H9 (cell line): Measurements from ENCODE around the gene TAS2R14. TPM values are rescaled to one million over a fixed set of nuclear protein-coding genes. Genes with fewer than 3 reads are reported as not detected.

Source experiments
- DNase-seq: peaks from one replicate; pipeline ENCODE4 v3.0.0-alpha.2; 2017
- H2AFZ ChIP-seq: one replicate; pipeline ENCODE4 v1.6.1; 2013; ENCODE audit warnings: mild to moderate bottlenecking, low read length, control low read depth, moderate library complexity
- H2AK5ac ChIP-seq: 2 replicates; pipeline ENCODE4 v1.6.1; 2013; ENCODE audit warnings: low read length, control low read depth, mixed read lengths; ENCODE audit not compliant: insufficient read length
- H2BK120ac ChIP-seq: one replicate; pipeline ENCODE4 v1.6.1; 2013; ENCODE audit warnings: low read depth, mild to moderate bottlenecking, low read length, control low read depth, inconsistent platforms; ENCODE audit not compliant: poor library complexity, severe bottlenecking
- H2BK12ac ChIP-seq: 2 replicates; pipeline ENCODE4 v1.6.1; 2013; ENCODE audit warnings: low read length, control low read depth, mixed read lengths, low read depth; ENCODE audit not compliant: insufficient read length
- H2BK15ac ChIP-seq: 2 replicates; pipeline ENCODE4 v1.6.1; 2013; ENCODE audit warnings: low read depth, low read length, control low read depth
- H2BK20ac ChIP-seq: one replicate; pipeline ENCODE4 v1.6.1; 2013; ENCODE audit warnings: low read depth, mild to moderate bottlenecking, low read length, control low read depth, inconsistent platforms; ENCODE audit not compliant: poor library complexity, severe bottlenecking
- H2BK5ac ChIP-seq: 2 replicates; pipeline ENCODE4 v1.6.1; 2013; ENCODE audit warnings: low read length, control low read depth, mixed read lengths; ENCODE audit not compliant: insufficient read length
- H3K14ac ChIP-seq: 2 replicates; pipeline ENCODE4 v1.6.1; 2013; ENCODE audit warnings: low read length, control low read depth; ENCODE audit not compliant: insufficient read depth
- H3K18ac ChIP-seq: 2 replicates; pipeline ENCODE4 v1.6.1; 2013; ENCODE audit warnings: low read depth, mild to moderate bottlenecking, mixed read lengths, low read length, control low read depth; ENCODE audit not compliant: insufficient read length
- H3K23ac ChIP-seq: 2 replicates; pipeline ENCODE4 v1.6.1; 2013; ENCODE audit warnings: low read length, control low read depth, mixed read lengths, low read depth; ENCODE audit not compliant: insufficient read length
- H3K23me2 ChIP-seq: 2 replicates; pipeline ENCODE4 v1.6.1; 2013; ENCODE audit warnings: low read depth, mild to moderate bottlenecking, mixed read lengths, low read length, control low read depth; ENCODE audit not compliant: insufficient read length, poor library complexity, severe bottlenecking
- H3K27ac ChIP-seq: 2 replicates; pipeline ENCODE4 v1.5.1; 2013; ENCODE audit warnings: low read length, control low read depth, mixed read lengths, low read depth; ENCODE audit not compliant: insufficient read length
- H3K27me3 ChIP-seq: 2 replicates; pipeline ENCODE4 v1.6.1; 2013; ENCODE audit warnings: low read length, control low read depth, inconsistent platforms; ENCODE audit not compliant: insufficient read depth
- H3K4ac ChIP-seq: 2 replicates; pipeline ENCODE4 v1.6.1; 2013; ENCODE audit warnings: low read depth, mild to moderate bottlenecking, control low read depth, inconsistent platforms, low read length, moderate library complexity
- H3K4me1 ChIP-seq: 2 replicates; pipeline ENCODE4 v1.6.1; 2013; ENCODE audit warnings: low read length, control low read depth, inconsistent platforms; ENCODE audit not compliant: insufficient read depth
- H3K4me2 ChIP-seq: 2 replicates; pipeline ENCODE4 v1.6.1; 2013; ENCODE audit warnings: low read length, control low read depth, mixed read lengths; ENCODE audit not compliant: insufficient read length, insufficient read depth
- H3K56ac ChIP-seq: 2 replicates; pipeline ENCODE4 v1.6.1; 2013; ENCODE audit warnings: low read depth, mild to moderate bottlenecking, mixed read lengths, low read length, control low read depth; ENCODE audit not compliant: insufficient read length
- H3K79me1 ChIP-seq: 2 replicates; pipeline ENCODE4 v1.6.1; 2013; ENCODE audit warnings: low read depth, mild to moderate bottlenecking, moderate library complexity, low read length, control low read depth, inconsistent platforms; ENCODE audit not compliant: insufficient read depth, poor library complexity, severe bottlenecking
- H3K79me2 ChIP-seq: 2 replicates; pipeline ENCODE4 v1.6.1; 2013; ENCODE audit warnings: low read length, control low read depth, inconsistent platforms; ENCODE audit not compliant: insufficient read depth
- H3K9ac ChIP-seq: 2 replicates; pipeline ENCODE4 v1.6.1; 2013; ENCODE audit warnings: low read length, control low read depth, mixed read lengths; ENCODE audit not compliant: insufficient read length; ENCODE audit errors: extremely low read depth
- H3K9me3 ChIP-seq: one replicate; pipeline ENCODE4 v1.6.1; 2013; ENCODE audit warnings: low read depth, low read length, inconsistent platforms; ENCODE audit not compliant: control insufficient read depth
- H3T11ph ChIP-seq: one replicate; pipeline ENCODE4 v1.6.1; 2013; ENCODE audit warnings: mild to moderate bottlenecking, low read length, control low read depth, inconsistent platforms
- H4K20me1 ChIP-seq: one replicate; pipeline ENCODE4 v1.6.1; 2013; ENCODE audit not compliant: control insufficient read depth, insufficient read length, insufficient read depth
- H4K5ac ChIP-seq: 2 replicates; pipeline ENCODE4 v1.6.1; 2013; ENCODE audit warnings: low read depth, mild to moderate bottlenecking, mixed read lengths, low read length, control low read depth; ENCODE audit not compliant: insufficient read length
- H4K8ac ChIP-seq: replicated peaks from 2 replicates; pipeline ENCODE4 v1.6.1; 2013; ENCODE audit warnings: low read length, control low read depth, mixed read lengths, low read depth; ENCODE audit not compliant: insufficient read length
- H4K91ac ChIP-seq: 2 replicates; pipeline ENCODE4 v1.6.1; 2013; ENCODE audit warnings: low read depth, mild to moderate bottlenecking, moderate library complexity, mixed read lengths, low read length, control low read depth; ENCODE audit not compliant: insufficient read length
- H3K27ac Mint-ChIP-seq, 3 experiments: 2 replicates in 2 of 3; 3 replicates in 1 of 3; pipeline ENCODE4 v1.8.0; 2020 to 2021; ENCODE audit warnings: mixed read lengths in 3 of 3, mild to moderate bottlenecking in 1 of 3, moderate library complexity in 1 of 3
- H3K27me3 Mint-ChIP-seq: 2 replicates; pipeline ENCODE4 v1.8.0; 2021; ENCODE audit warnings: low read depth, mild to moderate bottlenecking, moderate library complexity, mixed read lengths
- H3K36me3 Mint-ChIP-seq, 3 experiments: 2 replicates in 2 of 3; 3 replicates in 1 of 3; pipeline ENCODE4 v1.8.0; 2020 to 2021; ENCODE audit warnings: low read depth in 3 of 3, mixed read lengths in 3 of 3; ENCODE audit not compliant: insufficient read depth in 1 of 3
- H3K4me1 Mint-ChIP-seq, 2 experiments: 2 replicates each; pipeline ENCODE4 v1.8.0; 2020; ENCODE audit warnings: mixed read lengths in 2 of 2
- H3K4me3 Mint-ChIP-seq, 2 experiments: 2 replicates in 1 of 2; 3 replicates in 1 of 2; pipeline ENCODE4 v1.8.0; 2020 to 2021; ENCODE audit warnings: mild to moderate bottlenecking in 2 of 2, mixed read lengths in 2 of 2, moderate library complexity in 1 of 2
- H3K9me3 Mint-ChIP-seq, 2 experiments: 2 replicates in 1 of 2; 3 replicates in 1 of 2; pipeline ENCODE4 v1.8.0; 2020; ENCODE audit warnings: mild to moderate bottlenecking in 2 of 2, mixed read lengths in 2 of 2, moderate library complexity in 1 of 2
- WGBS: extraction: QIAGEN DNeasy Blood & Tissue Kit; methylation state at CpG from one replicate; pipeline ENCODE4 v1.1.7; 2013; ENCODE audit warnings: missing lambda C conversion rate, low lambda C conversion rate, mixed read lengths; ENCODE audit not compliant: insufficient read length; ENCODE audit errors: extremely low coverage; 5-methylcytosine and 5-hydroxymethylcytosine counted together
- total RNA-seq: library from RNA; stranded (reverse); gene quantifications from 2 replicates; pipeline ENCODE4 v1.2.1, GENCODE V29; 2021
- TF ChIP-seq, protein P1 (sequence below): fragments of 200-600 bp; sonication (generic); conservative IDR thresholded peaks from 3 replicates; pipeline ENCODE4 v1.8.0; 2021; ENCODE audit warnings: antibody characterized with exemption, mild to moderate bottlenecking

TAS2R14 gene
- total RNA-seq, 1 experiment from 2014 or later, result 2.1 TPM

- no peak overlapping the region for H4K8ac ChIP-seq
- H3K56ac ChIP-seq, result no peak overlapping the region
- no peak overlapping the region for H3K9ac ChIP-seq
- no peaks in the 10 kb centered on the region for H3K27me3 Mint-ChIP-seq
- TF ChIP-seq, protein P1, sequence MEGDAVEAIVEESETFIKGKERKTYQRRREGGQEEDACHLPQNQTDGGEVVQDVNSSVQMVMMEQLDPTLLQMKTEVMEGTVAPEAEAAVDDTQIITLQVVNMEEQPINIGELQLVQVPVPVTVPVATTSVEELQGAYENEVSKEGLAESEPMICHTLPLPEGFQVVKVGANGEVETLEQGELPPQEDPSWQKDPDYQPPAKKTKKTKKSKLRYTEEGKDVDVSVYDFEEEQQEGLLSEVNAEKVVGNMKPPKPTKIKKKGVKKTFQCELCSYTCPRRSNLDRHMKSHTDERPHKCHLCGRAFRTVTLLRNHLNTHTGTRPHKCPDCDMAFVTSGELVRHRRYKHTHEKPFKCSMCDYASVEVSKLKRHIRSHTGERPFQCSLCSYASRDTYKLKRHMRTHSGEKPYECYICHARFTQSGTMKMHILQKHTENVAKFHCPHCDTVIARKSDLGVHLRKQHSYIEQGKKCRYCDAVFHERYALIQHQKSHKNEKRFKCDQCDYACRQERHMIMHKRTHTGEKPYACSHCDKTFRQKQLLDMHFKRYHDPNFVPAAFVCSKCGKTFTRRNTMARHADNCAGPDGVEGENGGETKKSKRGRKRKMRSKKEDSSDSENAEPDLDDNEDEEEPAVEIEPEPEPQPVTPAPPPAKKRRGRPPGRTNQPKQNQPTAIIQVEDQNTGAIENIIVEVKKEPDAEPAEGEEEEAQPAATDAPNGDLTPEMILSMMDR, result no peak
- DNase-seq, result no peak
- no peak overlapping the region for H3K27ac Mint-ChIP-seq
- H2BK12ac ChIP-seq, result no peak overlapping the region
- no peak overlapping the region for H3K23ac ChIP-seq
- H2AK5ac ChIP-seq, result no peak overlapping the region
- no peaks in the 10 kb centered on the region for H3K27me3 ChIP-seq
- no peaks in the 10 kb centered on the region for H3K4me1 Mint-ChIP-seq
- no peak overlapping the region for H2BK5ac ChIP-seq
- peaks cover 9 to 12% of the 10 kb centered on the region in 2 experiments for H3K9me3 Mint-ChIP-seq
- no peak overlapping the region for H4K91ac ChIP-seq
- H2BK20ac ChIP-seq, result no peak overlapping the region
- no peak overlapping the region for H3K27ac ChIP-seq
- H3K79me2 ChIP-seq, result no peaks in the 10 kb centered on the region
- H2BK120ac ChIP-seq, result no peak overlapping the region
- H3K4me3 Mint-ChIP-seq, result no peak overlapping the region
- no CpG with 5 or more reads among the region's 4 CpGs for WGBS
- H4K5ac ChIP-seq, result no peak overlapping the region
- peaks cover 14 to 18% (median 17%) of the 10 kb centered on the region in 3 experiments for H3K36me3 Mint-ChIP-seq
- H3K23me2 ChIP-seq, result no peaks in the 10 kb centered on the region
- H3K4me2 ChIP-seq, result no peak overlapping the region
- no peak overlapping the region for H3T11ph ChIP-seq
- no peaks in the 10 kb centered on the region for H4K20me1 ChIP-seq
- H3K4me1 ChIP-seq, result no peaks in the 10 kb centered on the region
- H2AFZ ChIP-seq, result no peak overlapping the region
- H2BK15ac ChIP-seq, result no peak overlapping the region
- H3K79me1 ChIP-seq, result no peaks in the 10 kb centered on the region
- H3K4ac ChIP-seq, result no peak overlapping the region
- no peaks in the 10 kb centered on the region for H3K9me3 ChIP-seq
- no peak overlapping the region for H3K18ac ChIP-seq
- H3K14ac ChIP-seq, result no peak overlapping the region
These were observed 21.1 kb upstream of the TAS2R14 start for GRCh38 chr12:10960211-10960610.
